Measurements from ENCODE around the gene TP53INP2.

The TP53INP2 gene

GRCh38 chr20:34680586-34681175, 23.5 kb upstream of the TP53INP2 start:
- Histone ChIP-seq H2BK5ac (ENCODE audit: low read length) (no peak overlapping the region), H2BK120ac (ENCODE audit: low read depth, low read length) (no peak overlapping the region), H3K9ac (ENCODE audit: low read length) (no peak overlapping the region), H4K8ac (ENCODE audit: low read depth, low read length) (no peak overlapping the region), H3K23ac (ENCODE audit: low read length) (no peak overlapping the region), H2AK5ac (ENCODE audit: low read length) (no peak overlapping the region), H3K79me2 (ENCODE audit: control insufficient read depth, insufficient read depth, low read length) (no peaks in the 10 kb centered on the region), H3K27ac (ENCODE audit: low read depth, low read length) (no peak overlapping the region), H3K79me1 (ENCODE audit: low read length) (no peaks in the 10 kb centered on the region), H3K4ac (ENCODE audit: low read depth, low read length) (no peak overlapping the region), H2BK15ac (replicated peaks; ENCODE audit: low read depth) (no peak overlapping the region), H3K4me2 (ENCODE audit: low read length) (no peak overlapping the region), H3K27me3 (ENCODE audit: insufficient read depth, low read length, poor library complexity) (no peaks in the 10 kb centered on the region), H3K4me1 (ENCODE audit: control insufficient read depth, low read depth, low read length) (no peaks in the 10 kb centered on the region), H3K18ac (ENCODE audit: low read length) (no peak overlapping the region), H4K5ac (ENCODE audit: low read length) (no peak overlapping the region), H3K4me3 (ENCODE audit: low read length) (no peak overlapping the region), H3K36me3 (ENCODE audit: control insufficient read depth, insufficient read depth, low read length) (no peaks in the 10 kb centered on the region), H3K56ac (ENCODE audit: low read length) (no peak overlapping the region)
- no peak for DNase-seq

GRCh38 chr20:34683667-34684066, 20.5 kb upstream of the TP53INP2 start:
- Histone ChIP-seq H3K4me1 (ENCODE audit: control insufficient read depth, low read depth, low read length) (no peaks in the 10 kb centered on the region), H3K27ac (ENCODE audit: low read depth, low read length) (no peak overlapping the region), H2BK15ac (replicated peaks; ENCODE audit: low read depth) (no peak overlapping the region), H2AK5ac (ENCODE audit: low read length) (no peak overlapping the region), H3K9ac (ENCODE audit: low read length) (no peak overlapping the region), H4K8ac (ENCODE audit: low read depth, low read length) (no peak overlapping the region), H3K27me3 (ENCODE audit: insufficient read depth, low read length, poor library complexity) (no peaks in the 10 kb centered on the region), H4K5ac (ENCODE audit: low read length) (no peak overlapping the region), H2BK120ac (ENCODE audit: low read depth, low read length) (no peak overlapping the region), H3K18ac (ENCODE audit: low read length) (no peak overlapping the region), H3K36me3 (ENCODE audit: control insufficient read depth, insufficient read depth, low read length) (no peaks in the 10 kb centered on the region), H3K4me3 (ENCODE audit: low read length) (no peak overlapping the region), H3K56ac (ENCODE audit: low read length) (no peak overlapping the region), H3K4ac (ENCODE audit: low read depth, low read length) (no peak overlapping the region), H3K4me2 (ENCODE audit: low read length) (no peak overlapping the region), H3K79me1 (ENCODE audit: low read length) (no peaks in the 10 kb centered on the region), H3K79me2 (ENCODE audit: control insufficient read depth, insufficient read depth, low read length) (no peaks in the 10 kb centered on the region), H3K23ac (ENCODE audit: low read length) (no peak overlapping the region), H2BK5ac (ENCODE audit: low read length) (no peak overlapping the region)
- no CpG with 5 or more reads among the region's 3 CpGs for WGBS (ENCODE audit: extremely low coverage, insufficient coverage, low lambda C conversion rate)
- DNase-seq: no peak

- Histone ChIP-seq H4K8ac (ENCODE audit: low read depth, low read length) (no peak overlapping the region), H2BK120ac (ENCODE audit: low read depth, low read length) (no peak overlapping the region), H4K5ac (ENCODE audit: low read length) (no peak overlapping the region), H3K79me2 (ENCODE audit: control insufficient read depth, insufficient read depth, low read length) (no peaks in the 10 kb centered on the region), H3K9ac (ENCODE audit: low read length) (no peak overlapping the region), H2AK5ac (ENCODE audit: low read length) (no peak overlapping the region), H3K27me3 (ENCODE audit: insufficient read depth, low read length, poor library complexity) (no peaks in the 10 kb centered on the region), H3K4me2 (ENCODE audit: low read length) (no peak overlapping the region), H2BK15ac (replicated peaks; ENCODE audit: low read depth) (no peak overlapping the region), H3K79me1 (ENCODE audit: low read length) (no peaks in the 10 kb centered on the region), H3K18ac (ENCODE audit: low read length) (no peak overlapping the region), H3K27ac (ENCODE audit: low read depth, low read length) (no peak overlapping the region), H3K23ac (ENCODE audit: low read length) (no peak overlapping the region), H3K4ac (ENCODE audit: low read depth, low read length) (no peak overlapping the region), H3K4me3 (ENCODE audit: low read length) (no peak overlapping the region), H3K36me3 (ENCODE audit: control insufficient read depth, insufficient read depth, low read length) (no peaks in the 10 kb centered on the region), H3K56ac (ENCODE audit: low read length) (no peak overlapping the region), H3K4me1 (ENCODE audit: control insufficient read depth, low read depth, low read length) (no peaks in the 10 kb centered on the region), H2BK5ac (ENCODE audit: low read length) (no peak overlapping the region)
- WGBS (ENCODE audit: extremely low coverage, insufficient coverage, low lambda C conversion rate): no CpG with 5 or more reads among the region's 2 CpGs
- no peak for DNase-seq
Measured at GRCh38 chr20:34689486-34689885, 14.7 kb upstream of the TP53INP2 start.

- Histone ChIP-seq H2BK15ac (replicated peaks; ENCODE audit: low read depth) (no peak overlapping the region), H3K9ac (ENCODE audit: low read length) (no peak overlapping the region), H3K79me1 (ENCODE audit: low read length) (no peaks in the 10 kb centered on the region), H2BK5ac (ENCODE audit: low read length) (no peak overlapping the region), H3K27ac (ENCODE audit: low read depth, low read length) (no peak overlapping the region), H3K23ac (ENCODE audit: low read length) (no peak overlapping the region), H4K5ac (ENCODE audit: low read length) (no peak overlapping the region), H3K4me1 (ENCODE audit: control insufficient read depth, low read depth, low read length) (no peaks in the 10 kb centered on the region), H3K4me3 (ENCODE audit: low read length) (no peak overlapping the region), H3K4me2 (ENCODE audit: low read length) (no peak overlapping the region), H2AK5ac (ENCODE audit: low read length) (no peak overlapping the region), H3K18ac (ENCODE audit: low read length) (no peak overlapping the region), H3K56ac (ENCODE audit: low read length) (no peak overlapping the region), H3K4ac (ENCODE audit: low read depth, low read length) (no peak overlapping the region), H2BK120ac (ENCODE audit: low read depth, low read length) (no peak overlapping the region), H4K8ac (ENCODE audit: low read depth, low read length) (no peak overlapping the region), H3K36me3 (ENCODE audit: control insufficient read depth, insufficient read depth, low read length) (no peaks in the 10 kb centered on the region), H3K27me3 (ENCODE audit: insufficient read depth, low read length, poor library complexity) (no peaks in the 10 kb centered on the region), H3K79me2 (ENCODE audit: control insufficient read depth, insufficient read depth, low read length) (no peaks in the 10 kb centered on the region)
- no CpG with 5 or more reads among the region's 3 CpGs for WGBS (ENCODE audit: extremely low coverage, insufficient coverage, low lambda C conversion rate)
- no peak for DNase-seq
Measured at GRCh38 chr20:34691838-34692237, 12.3 kb upstream of the TP53INP2 start.

- no peak overlapping the region for H4K8ac ChIP-seq (ENCODE audit: low read depth, low read length)
- no peak overlapping the region for H3K9ac ChIP-seq (ENCODE audit: low read length)
- H3K79me1 ChIP-seq (ENCODE audit: low read length): no peaks in the 10 kb centered on the region
- DNase-seq: no peak
- no peaks in the 10 kb centered on the region for H3K79me2 ChIP-seq (ENCODE audit: control insufficient read depth, insufficient read depth, low read length)
- H3K36me3 ChIP-seq (ENCODE audit: control insufficient read depth, insufficient read depth, low read length): no peaks in the 10 kb centered on the region
- H3K56ac ChIP-seq (ENCODE audit: low read length): no peak overlapping the region
- H3K23ac ChIP-seq (ENCODE audit: low read length): no peak overlapping the region
- no peak overlapping the region for H3K4ac ChIP-seq (ENCODE audit: low read depth, low read length)
- no CpG with 5 or more reads among the region's 4 CpGs for WGBS (ENCODE audit: extremely low coverage, insufficient coverage, low lambda C conversion rate)
- no peak overlapping the region for H3K4me3 ChIP-seq (ENCODE audit: low read length)
- no peak overlapping the region for H4K5ac ChIP-seq (ENCODE audit: low read length)
- no peak overlapping the region for H2BK5ac ChIP-seq (ENCODE audit: low read length)
- H2BK15ac ChIP-seq (replicated peaks; ENCODE audit: low read depth): no peak overlapping the region
- no peak overlapping the region for H2BK120ac ChIP-seq (ENCODE audit: low read depth, low read length)
- H3K4me2 ChIP-seq (ENCODE audit: low read length): no peak overlapping the region
- no peak overlapping the region for H2AK5ac ChIP-seq (ENCODE audit: low read length)
- H3K4me1 ChIP-seq (ENCODE audit: control insufficient read depth, low read depth, low read length): no peaks in the 10 kb centered on the region
- no peaks in the 10 kb centered on the region for H3K27me3 ChIP-seq (ENCODE audit: insufficient read depth, low read length, poor library complexity)
- H3K27ac ChIP-seq (ENCODE audit: low read depth, low read length): no peak overlapping the region
- H3K18ac ChIP-seq (ENCODE audit: low read length): no peak overlapping the region
Measured at GRCh38 chr20:34693414-34693813, 10.7 kb upstream of the TP53INP2 start.

GRCh38 chr20:34701405-34702085, 2.6 kb upstream of the TP53INP2 start:
- no peak overlapping the region for H2BK15ac ChIP-seq (replicated peaks; ENCODE audit: low read depth)
- no peak overlapping the region for H3K27ac ChIP-seq (ENCODE audit: low read depth, low read length)
- no peak overlapping the region for H3K18ac ChIP-seq (ENCODE audit: low read length)
- H4K8ac ChIP-seq (ENCODE audit: low read depth, low read length): no peak overlapping the region
- no peak overlapping the region for H2BK120ac ChIP-seq (ENCODE audit: low read depth, low read length)
- no peak overlapping the region for H3K9ac ChIP-seq (ENCODE audit: low read length)
- no peak overlapping the region for H3K4me2 ChIP-seq (ENCODE audit: low read length)
- H3K4me1 ChIP-seq (ENCODE audit: control insufficient read depth, low read depth, low read length): no peaks in the 10 kb centered on the region
- WGBS (ENCODE audit: extremely low coverage, insufficient coverage, low lambda C conversion rate): no CpG with 5 or more reads among the region's 6 CpGs
- H2BK5ac ChIP-seq (ENCODE audit: low read length): no peak overlapping the region
- H3K4ac ChIP-seq (ENCODE audit: low read depth, low read length): no peak overlapping the region
- no peak overlapping the region for H4K5ac ChIP-seq (ENCODE audit: low read length)
- H3K23ac ChIP-seq (ENCODE audit: low read length): no peak overlapping the region
- no peak for DNase-seq
- no peaks in the 10 kb centered on the region for H3K79me1 ChIP-seq (ENCODE audit: low read length)
- no peak overlapping the region for H2AK5ac ChIP-seq (ENCODE audit: low read length)
- H3K36me3 ChIP-seq (ENCODE audit: control insufficient read depth, insufficient read depth, low read length): no peaks in the 10 kb centered on the region
- no peak overlapping the region for H3K4me3 ChIP-seq (ENCODE audit: low read length)
- H3K56ac ChIP-seq (ENCODE audit: low read length): no peak overlapping the region
- no peaks in the 10 kb centered on the region for H3K27me3 ChIP-seq (ENCODE audit: insufficient read depth, low read length, poor library complexity)
- no peaks in the 10 kb centered on the region for H3K79me2 ChIP-seq (ENCODE audit: control insufficient read depth, insufficient read depth, low read length)
